Measurements from ENCODE around the gene MCCC1. TPM values are rescaled to one million over a fixed set of nuclear protein-coding genes. Genes with fewer than 3 reads are reported as not detected.

The MCCC1 gene
- total and polyA plus RNA-seq, 2 of the 4 experiments (the other 2 are of a cell fraction) = 14.2 to 17.9 TPM

GRCh38 chr3:183123891-183124290 is 24.6 kb upstream of the MCCC1 start:
- no peak overlapping the region for H3K14ac ChIP-seq (replicated peaks; ENCODE audit: low read depth, low read length)
- 0 out of 2 replicates have a peak, but pooled peaks cover 2% of the 10 kb centered on the region for H3K4me1 ChIP-seq (ENCODE audit: control insufficient read depth, insufficient read depth, low read length)
- H2AK5ac ChIP-seq (ENCODE audit: low read depth, low read length) = no peak overlapping the region
- H3K4ac ChIP-seq (ENCODE audit: low read depth, low read length) = no peak overlapping the region
- H2BK20ac ChIP-seq (ENCODE audit: low read depth, low read length) = no peak overlapping the region
- no peaks in the 10 kb centered on the region for H4K20me1 ChIP-seq (ENCODE audit: insufficient read depth, low read length)
- no peaks in the 10 kb centered on the region for H3K79me1 ChIP-seq (ENCODE audit: low read depth in 1 of 2, low read length in 2 of 2)
- no peak overlapping the region for H4K8ac ChIP-seq (ENCODE audit: low read depth in 2 of 2, low read length in 2 of 2)
- CTCF ChIA-PET = interaction anchor here (1.7 to 3.2 kb wide), 2 partner anchors 258 to 262 kb away, joined by 4 to 18 read pairs; no protein-coding TSS in a partner anchor
- H3K18ac ChIP-seq (ENCODE audit: low read depth, low read length) = no peak overlapping the region
- no peak overlapping the region for H4K91ac ChIP-seq (ENCODE audit: insufficient read depth, low read depth, low read length)
- H3K9me1 ChIP-seq (ENCODE audit: insufficient read depth, low read length) = peaks cover 3% of the 10 kb centered on the region; the same call in 1 of the 2 replicates
- H3K4me3 ChIP-seq (ENCODE audit: insufficient read depth, low read depth, low read length) = no peak overlapping the region
- no peak overlapping the region for H3K4me2 ChIP-seq (ENCODE audit: low read depth, low read length)
- in situ Hi-C loops (cut with MboI; ENCODE audit: low sequenced_read_pairs) = no loop called here
- no peak overlapping the region for H2BK120ac ChIP-seq (ENCODE audit: low read depth, low read length)
- intact Hi-C loops (cut with micrococcal nuclease) = loop anchor here (5.0 to 10.0 kb wide), 2 partner anchors 128 to 761 kb away; partner anchors contain the start of genes B3GNT5 and PARL
- no peak for TF ChIP-seq MAFK (IDR thresholded peaks at IDR 0.05; ENCODE audit: low read depth, low read length)
- TF ChIP-seq RFX5 (IDR thresholded peaks at IDR 0.05; ENCODE audit: low read depth, low read length) = no peak
- TF ChIP-seq FOS (IDR thresholded peaks at IDR 0.05; ENCODE audit: low read depth, low read length) = no peak
- TF ChIP-seq POLR2A (IDR thresholded peaks at IDR 0.05; ENCODE audit: low read depth, low read length) = no peak
- no peak for TF ChIP-seq RAD21 (IDR thresholded peaks at IDR 0.05; ENCODE audit: low read length)
- TF ChIP-seq NFE2L2 (IDR thresholded peaks at IDR 0.05; ENCODE audit: low read depth, low read length) = no peak
- TF ChIP-seq MAZ (IDR thresholded peaks at IDR 0.05; ENCODE audit: borderline replicate concordance, low read depth, low read length) = no peak
- TF ChIP-seq SMC3 (IDR thresholded peaks at IDR 0.05; ENCODE audit: low read depth, low read length) = no peak
- TF ChIP-seq, protein P1, sequence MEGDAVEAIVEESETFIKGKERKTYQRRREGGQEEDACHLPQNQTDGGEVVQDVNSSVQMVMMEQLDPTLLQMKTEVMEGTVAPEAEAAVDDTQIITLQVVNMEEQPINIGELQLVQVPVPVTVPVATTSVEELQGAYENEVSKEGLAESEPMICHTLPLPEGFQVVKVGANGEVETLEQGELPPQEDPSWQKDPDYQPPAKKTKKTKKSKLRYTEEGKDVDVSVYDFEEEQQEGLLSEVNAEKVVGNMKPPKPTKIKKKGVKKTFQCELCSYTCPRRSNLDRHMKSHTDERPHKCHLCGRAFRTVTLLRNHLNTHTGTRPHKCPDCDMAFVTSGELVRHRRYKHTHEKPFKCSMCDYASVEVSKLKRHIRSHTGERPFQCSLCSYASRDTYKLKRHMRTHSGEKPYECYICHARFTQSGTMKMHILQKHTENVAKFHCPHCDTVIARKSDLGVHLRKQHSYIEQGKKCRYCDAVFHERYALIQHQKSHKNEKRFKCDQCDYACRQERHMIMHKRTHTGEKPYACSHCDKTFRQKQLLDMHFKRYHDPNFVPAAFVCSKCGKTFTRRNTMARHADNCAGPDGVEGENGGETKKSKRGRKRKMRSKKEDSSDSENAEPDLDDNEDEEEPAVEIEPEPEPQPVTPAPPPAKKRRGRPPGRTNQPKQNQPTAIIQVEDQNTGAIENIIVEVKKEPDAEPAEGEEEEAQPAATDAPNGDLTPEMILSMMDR (conservative IDR thresholded peaks at IDR 0.05; ENCODE audit: low read depth, low read length) = no peak
- no peak for TF ChIP-seq CEBPB (IDR thresholded peaks at IDR 0.05; ENCODE audit: low read depth, low read length)
- no peak for TF ChIP-seq BHLHE40 (IDR thresholded peaks at IDR 0.05; ENCODE audit: low read depth, low read length)
- TF ChIP-seq CHD1 (IDR thresholded peaks at IDR 0.05; ENCODE audit: low read depth, low read length) = no peak
- no peak for TF ChIP-seq MXI1 (IDR thresholded peaks at IDR 0.05; ENCODE audit: borderline replicate concordance, low read depth, low read length)
- TF ChIP-seq, protein P2, sequence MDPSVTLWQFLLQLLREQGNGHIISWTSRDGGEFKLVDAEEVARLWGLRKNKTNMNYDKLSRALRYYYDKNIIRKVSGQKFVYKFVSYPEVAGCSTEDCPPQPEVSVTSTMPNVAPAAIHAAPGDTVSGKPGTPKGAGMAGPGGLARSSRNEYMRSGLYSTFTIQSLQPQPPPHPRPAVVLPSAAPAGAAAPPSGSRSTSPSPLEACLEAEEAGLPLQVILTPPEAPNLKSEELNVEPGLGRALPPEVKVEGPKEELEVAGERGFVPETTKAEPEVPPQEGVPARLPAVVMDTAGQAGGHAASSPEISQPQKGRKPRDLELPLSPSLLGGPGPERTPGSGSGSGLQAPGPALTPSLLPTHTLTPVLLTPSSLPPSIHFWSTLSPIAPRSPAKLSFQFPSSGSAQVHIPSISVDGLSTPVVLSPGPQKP (IDR thresholded peaks at IDR 0.05; ENCODE audit: borderline replicate concordance, low read depth, low read length) = no peak
- TF ChIP-seq, protein P3, sequence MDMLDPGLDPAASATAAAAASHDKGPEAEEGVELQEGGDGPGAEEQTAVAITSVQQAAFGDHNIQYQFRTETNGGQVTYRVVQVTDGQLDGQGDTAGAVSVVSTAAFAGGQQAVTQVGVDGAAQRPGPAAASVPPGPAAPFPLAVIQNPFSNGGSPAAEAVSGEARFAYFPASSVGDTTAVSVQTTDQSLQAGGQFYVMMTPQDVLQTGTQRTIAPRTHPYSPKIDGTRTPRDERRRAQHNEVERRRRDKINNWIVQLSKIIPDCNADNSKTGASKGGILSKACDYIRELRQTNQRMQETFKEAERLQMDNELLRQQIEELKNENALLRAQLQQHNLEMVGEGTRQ (IDR thresholded peaks at IDR 0.05; ENCODE audit: low read depth, low read length) = no peak
- no peak for TF ChIP-seq RCOR1 (IDR thresholded peaks at IDR 0.05; ENCODE audit: insufficient replicate concordance, low read length)
- H3K9ac ChIP-seq (ENCODE audit: low read depth, low read length) = no peak overlapping the region
- H3K27ac ChIP-seq (ENCODE audit: insufficient read depth, low read length) = no peak overlapping the region
- no CpG with 5 or more reads among the region's 4 CpGs for WGBS, 2 experiments (ENCODE audit: extremely low coverage in 2 of 2, insufficient read length in 1 of 2)
- no peak overlapping the region for H2AK9ac ChIP-seq (replicated peaks; ENCODE audit: low read depth, low read length, poor library complexity)
- no peak overlapping the region for H2AFZ ChIP-seq (replicated peaks; ENCODE audit: low read length, poor library complexity)
- POLR2A ChIA-PET (ENCODE audit: unreplicated experiment) = no interaction called here
- no peak overlapping the region for H2BK5ac ChIP-seq (ENCODE audit: low read depth, low read length, poor library complexity, severe bottlenecking)
- H3K23ac ChIP-seq (ENCODE audit: low read depth, low read length) = no peak overlapping the region
- peak; percentile 60 for DNase-seq
- H3K27me3 ChIP-seq (ENCODE audit: control insufficient read depth, insufficient read depth, low read length) = peaks cover 8% of the 10 kb centered on the region
- BruUV-seq (replicated peaks) = no TSS peak
- H2BK15ac ChIP-seq (ENCODE audit: low read depth, low read length) = no peak overlapping the region
- H3K9me3 ChIP-seq (ENCODE audit: control insufficient read depth, insufficient read depth, low read length) = no peaks in the 10 kb centered on the region
- H4K5ac ChIP-seq (ENCODE audit: low read depth, low read length) = no peak overlapping the region
- H3K36me3 ChIP-seq (ENCODE audit: control insufficient read depth, insufficient read depth, low read length) = no peaks in the 10 kb centered on the region
- H3K56ac ChIP-seq (ENCODE audit: extremely low read depth, insufficient read depth, low read length) = no peak overlapping the region
- dilution Hi-C loops (cut with HindIII; ENCODE audit: low sequenced_read_pairs, unreplicated experiment) = no loop called here
- ATAC-seq (ENCODE audit: low read depth) = peak; percentile 25; the same call in 1 of the 2 replicates
